Endothelial cell of umbilical vein (primary cell): ENCODE data around the gene MIER3. TPM values are rescaled to one million over a fixed set of nuclear protein-coding genes. Genes with fewer than 3 reads are reported as not detected.

Experiments
- BruUV-seq: library from RNA; stranded (reverse); fragments of 400-500 nt; replicated peaks from 2 replicates; lab custom pipeline; 2021; lab: Mats Ljungman, UMichigan
- CTCF ChIA-PET: fragments of 300-600, 350-600 bp; sonication (Branson Sonifier 250); formaldehyde crosslinking; loops from one replicate; lab custom pipeline; 2021; ENCODE audit warnings: antibody characterized with exemption, inconsistent platforms; lab: Charles Lee
- POLR2A ChIA-PET: fragments of 300-600, 350-600 bp; sonication (Branson Sonifier 250); formaldehyde crosslinking; loops from one replicate; lab custom pipeline; 2021; ENCODE audit warnings: antibody characterized with exemption, inconsistent platforms; lab: Charles Lee
- DNase-seq: peaks from one replicate; pipeline ENCODE4 v3.0.0-alpha.2; 2011; ENCODE audit warnings: low read depth, low spot score
- FAIRE-seq: peaks from 2 replicates; lab custom pipeline; 2011; peaks lifted over from hg19 to GRCh38; lab: Jason Lieb, UNC
- H2AFZ ChIP-seq: 2 replicates; pipeline ENCODE4 v1.6.0; 2012; ENCODE audit warnings: low read depth, low read length, control low read depth, inconsistent platforms
- H3K27ac ChIP-seq: 2 replicates; pipeline ENCODE4 v1.5.1; 2011; ENCODE audit warnings: low read depth, mild to moderate bottlenecking, control low read depth, low read length, moderate library complexity; ENCODE audit not compliant: insufficient read depth
- H3K27me3 ChIP-seq, 2 experiments: 2 replicates each; pipeline versions ENCODE4 v1.6.0 to v1.6.1; 2011; ENCODE audit warnings: low read length in 2 of 2, mixed read lengths in 1 of 2; ENCODE audit not compliant: control insufficient read depth in 2 of 2, insufficient read depth in 2 of 2
- H3K36me3 ChIP-seq, 2 experiments: 2 replicates in 1 of 2; 3 replicates in 1 of 2; pipeline ENCODE4 v1.5.1; 2011; ENCODE audit warnings: low read length in 2 of 2, mild to moderate bottlenecking in 1 of 2, moderate library complexity in 1 of 2; ENCODE audit not compliant: control insufficient read depth in 2 of 2, insufficient read depth in 2 of 2; ENCODE audit errors: extremely low read depth in 1 of 2
- H3K4me1 ChIP-seq: 3 replicates; pipeline ENCODE4 v1.5.1; 2011; ENCODE audit warnings: mild to moderate bottlenecking, low read length; ENCODE audit not compliant: control insufficient read depth, insufficient read depth; ENCODE audit errors: extremely low read depth
- H3K4me2 ChIP-seq: 2 replicates; pipeline ENCODE4 v1.6.1; 2011; ENCODE audit warnings: low read length, control low read depth, mixed read lengths; ENCODE audit not compliant: insufficient read depth
- H3K4me3 ChIP-seq, 3 experiments: fragments of 200-600 bp in 1 of 3; sonication (generic), shearing (Covaris generic) in 1 of 3; replicated peaks in 1 of 3; 2 replicates each; pipeline ENCODE4 v1.5.1; 2011 to 2016; ENCODE audit warnings: control low read depth in 3 of 3, low read length in 3 of 3, mild to moderate bottlenecking in 2 of 3, inconsistent platforms in 1 of 3, low read depth in 1 of 3, moderate library complexity in 1 of 3; ENCODE audit not compliant: insufficient read depth in 1 of 3
- H3K79me2 ChIP-seq: 2 replicates; pipeline ENCODE4 v1.6.0; 2012; ENCODE audit warnings: low read length, inconsistent platforms; ENCODE audit not compliant: control insufficient read depth, insufficient read depth
- H3K9ac ChIP-seq: replicated peaks from 2 replicates; pipeline ENCODE3; 2011; ENCODE audit warnings: low read length, control low read depth; ENCODE audit not compliant: insufficient read depth; ENCODE audit errors: extremely low read depth
- H3K9me1 ChIP-seq: replicated peaks from 3 replicates; pipeline ENCODE4 v1.6.0; 2011; ENCODE audit warnings: mild to moderate bottlenecking, low read length; ENCODE audit not compliant: control insufficient read depth, insufficient read depth; ENCODE audit errors: extremely low read depth
- H3K9me3 ChIP-seq: replicated peaks from 2 replicates; pipeline ENCODE4 v1.5.1; 2012; ENCODE audit warnings: low read length, inconsistent platforms; ENCODE audit not compliant: control insufficient read depth, insufficient read depth
- H4K20me1 ChIP-seq: replicated peaks from 2 replicates; pipeline ENCODE3; 2011; ENCODE audit warnings: mild to moderate bottlenecking, low read length; ENCODE audit not compliant: control insufficient read depth, insufficient read depth; ENCODE audit errors: extremely low read depth
- CTCF ChIP-seq, 2 donors: IDR thresholded peaks; 1 replicate in 1 of 2; 2 replicates in 1 of 2; pipeline ENCODE4 v1.5.1; 2011; ENCODE audit warnings: low read length in 2 of 2, mild to moderate bottlenecking in 2 of 2, moderate library complexity in 2 of 2, control low read depth in 1 of 2, inconsistent platforms in 1 of 2, low read depth in 1 of 2; ENCODE audit not compliant: insufficient read depth in 1 of 2; ENCODE audit errors: extremely low read depth in 1 of 2
- EZH2 ChIP-seq: IDR thresholded peaks from 2 replicates; pipeline ENCODE4 v1.6.1; 2012; ENCODE audit warnings: borderline replicate concordance, low read depth, mild to moderate bottlenecking, moderate library complexity, low read length, inconsistent platforms; ENCODE audit not compliant: severe bottlenecking
- FOS ChIP-seq: IDR thresholded peaks from 2 replicates; pipeline ENCODE4 v1.6.1; 2011; ENCODE audit warnings: mild to moderate bottlenecking, low read length, moderate library complexity, borderline replicate concordance; ENCODE audit not compliant: insufficient read depth
- GATA2 ChIP-seq: IDR thresholded peaks from 2 replicates; pipeline ENCODE4 v1.7.0; 2011; ENCODE audit warnings: low read depth, mild to moderate bottlenecking, moderate library complexity, mixed read lengths, low read length; ENCODE audit not compliant: insufficient read length, insufficient read depth
- JUN ChIP-seq: IDR thresholded peaks from 2 replicates; pipeline ENCODE4 v1.6.1; 2011; ENCODE audit warnings: borderline replicate concordance, low read depth; ENCODE audit not compliant: insufficient read length, insufficient read depth
- MAX ChIP-seq: IDR thresholded peaks from 2 replicates; pipeline ENCODE4 v1.6.1; 2011; ENCODE audit not compliant: insufficient read depth, insufficient read length
- MYC ChIP-seq: IDR thresholded peaks from one replicate; pipeline ENCODE4 v1.6.1; 2011; ENCODE audit warnings: mild to moderate bottlenecking, low read depth, low read length
- POLR2A ChIP-seq: IDR thresholded peaks from 2 replicates; pipeline ENCODE4 v1.6.1; 2012; ENCODE audit warnings: low read depth, mild to moderate bottlenecking, control low read depth, low read length
- POLR2AphosphoS5 ChIP-seq: IDR thresholded peaks from 2 replicates; pipeline ENCODE4 v1.6.1; 2012; ENCODE audit warnings: low read depth, mild to moderate bottlenecking, control low read depth, low read length, moderate library complexity; ENCODE audit not compliant: insufficient read depth
- dilution Hi-C: fragments of 300-500 bp; cut with MboI; formaldehyde crosslinking; loops from one replicate; pipeline ENCODE4 v1.15.0; 2019; ENCODE audit warnings: low sequenced_read_pairs; ENCODE audit not compliant: extremely low pct_ligation_motif_present
- intact Hi-C: fragments of 100-400 bp; cut with micrococcal nuclease; formaldehyde crosslinking; loops from one replicate; pipeline ENCODE4 v1.10.0; 2022
- polyA plus RNA-seq, 4 experiments: library from polyadenylated mRNA; depleted of rRNA in 3 of 4; stranded (reverse) in 3 of 4; unstranded in 1 of 4; fragments of >200 nt; gene quantifications; 2 replicates each; pipeline versions ENCODE4 v1.2.1 to v1.2.3, GENCODE V29; 2011 to 2012; ENCODE audit warnings: missing spikeins in 1 of 4
- total RNA-seq: library from RNA; stranded (reverse); gene quantifications from 2 replicates; pipeline ENCODE4 v1.2.3, GENCODE V29; 2021

The MIER3 gene
- total and polyA plus RNA-seq, 2 donors (not counting 3 experiments of a cell fraction or from before 2014, with no cell fraction given) = 6.6 to 20.5 TPM

GRCh38 chr5:56973473-56973872 lies 21.6 kb upstream of the MIER3 start:
- dilution Hi-C loops (no loop called here), intact Hi-C loops (no loop called here)
- H3K79me2 ChIP-seq = no peaks in the 10 kb centered on the region
- no peaks in the 10 kb centered on the region for H3K36me3 ChIP-seq
- no peaks in the 10 kb centered on the region for H3K9me3 ChIP-seq
- no peak for FAIRE-seq
- H4K20me1 ChIP-seq = no peaks in the 10 kb centered on the region
- no peak overlapping the region for H3K4me3 ChIP-seq
- no peak overlapping the region for H3K9ac ChIP-seq
- no peaks in the 10 kb centered on the region for H3K9me1 ChIP-seq
- no peaks in the 10 kb centered on the region for H3K4me1 ChIP-seq
- no peak overlapping the region for H3K27ac ChIP-seq
- H3K4me2 ChIP-seq = no peak overlapping the region
- TF ChIP-seq POLR2AphosphoS5 (no peak), FOS (no peak), EZH2 (no peak), MYC (no peak), CTCF (IDR thresholded peaks at IDR 0.05; ENCODE audit: extremely low read depth in 1 of 2, insufficient read depth in 1 of 2, low read depth in 1 of 2, low read length in 2 of 2) (no peak), MAX (no peak), GATA2 (no peak), JUN (no peak), POLR2A (no peak)
- DNase-seq = no peak
- H3K27me3 ChIP-seq = peaks cover 20 to 21% of the 10 kb centered on the region in 2 experiments
- POLR2A ChIA-PET = no interaction called here
- CTCF ChIA-PET = interaction anchor here (1.6 kb wide), 1 partner anchor 9 kb away, joined by 5 read pairs; no protein-coding TSS in a partner anchor
- no peak overlapping the region for H2AFZ ChIP-seq
- no TSS peak for BruUV-seq
